HepG2 (cell line): Measurements from ENCODE around the gene CRTC2. TPM values are rescaled to one million over a fixed set of nuclear protein-coding genes. Genes with fewer than 3 reads are reported as not detected.

ENCODE experiments used
- ATAC-seq: fragments of 200-7000 bp; cut with Tn5 transposase; 3 replicates; pipeline ENCODE4 v1.9.1; 2020; ENCODE audit warnings: mild to moderate bottlenecking, moderate library complexity
- BruUV-seq: library from RNA; stranded (reverse); fragments of 400-500 nt; replicated peaks from 2 replicates; lab custom pipeline; 2021; lab: Mats Ljungman, UMichigan
- CTCF ChIA-PET: fragments of 300-600 bp; formaldehyde crosslinking; extraction: SDS; loops from one replicate; lab custom pipeline; 2021; ENCODE audit warnings: low total read pairs, inconsistent platforms, low intra/inter-chr PET ratio; lab: Yijun Ruan, JAX
- POLR2A ChIA-PET: fragments of 350-600 bp; sonication (Branson Sonifier 250); formaldehyde crosslinking; loops from one replicate; lab custom pipeline; 2020; ENCODE audit warnings: antibody characterized with exemption, inconsistent platforms; lab: Yijun Ruan, JAX
- DNase-seq: peaks from one replicate; pipeline ENCODE4 v3.0.0-alpha.2; 2015; ENCODE audit warnings: low spot score
- FAIRE-seq: peaks from 3 replicates; lab custom pipeline; 2011; peaks lifted over from hg19 to GRCh38; lab: Jason Lieb, UNC
- H2AFZ ChIP-seq: one replicate; pipeline ENCODE4 v1.6.1; 2011; ENCODE audit warnings: low read length, inconsistent platforms
- H3K27ac ChIP-seq: fragments of 300-600 bp; 3 replicates; pipeline ENCODE4 v1.8.0; 2011; ENCODE audit warnings: mixed run types, mild to moderate bottlenecking, mixed read lengths, low read length, inconsistent platforms; ENCODE audit not compliant: insufficient read depth; ENCODE audit errors: extremely low read length
- H3K27me3 ChIP-seq, 2 experiments: fragments of 200-600 bp in 1 of 2; 2 replicates in 1 of 2; 3 replicates in 1 of 2; pipeline versions ENCODE4 v1.6.0 to v1.8.0; 2011; ENCODE audit warnings: low read length in 2 of 2, mild to moderate bottlenecking in 2 of 2, moderate library complexity in 2 of 2, inconsistent platforms in 1 of 2; ENCODE audit not compliant: insufficient read depth in 2 of 2, control insufficient read depth in 1 of 2
- H3K36me3 ChIP-seq, 2 experiments: fragments of 200-600 bp in 1 of 2; replicated peaks in 1 of 2; 2 replicates in 1 of 2; 3 replicates in 1 of 2; pipeline versions ENCODE4 v1.5.1 to v1.8.0; 2011; ENCODE audit warnings: low read length in 2 of 2, inconsistent platforms in 1 of 2; ENCODE audit not compliant: insufficient read depth in 2 of 2, control insufficient read depth in 1 of 2
- H3K4me1 ChIP-seq: 2 replicates; pipeline ENCODE4 v1.5.1; 2012; ENCODE audit warnings: low read length, inconsistent platforms; ENCODE audit not compliant: insufficient read depth
- H3K4me2 ChIP-seq: 2 replicates; pipeline ENCODE4 v1.6.0; 2011; ENCODE audit warnings: low read depth, low read length, inconsistent platforms
- H3K4me3 ChIP-seq, 3 experiments: fragments of 200-600 bp in 1 of 3; sonication (generic), shearing (Covaris generic) in 1 of 3; replicated peaks in 1 of 3; 2 replicates each; pipeline ENCODE4 v1.5.1; 2011 to 2016; ENCODE audit warnings: low read length in 3 of 3, inconsistent platforms in 2 of 3, low read depth in 2 of 3, mild to moderate bottlenecking in 2 of 3, control low read depth in 1 of 3, mixed read lengths in 1 of 3; ENCODE audit not compliant: insufficient read depth in 1 of 3
- H3K79me2 ChIP-seq: one replicate; pipeline ENCODE4 v1.6.1; 2011; ENCODE audit warnings: low read length, inconsistent platforms; ENCODE audit not compliant: insufficient read depth
- H3K9ac ChIP-seq: 2 replicates; pipeline ENCODE4 v1.6.0; 2011; ENCODE audit warnings: mild to moderate bottlenecking, low read depth, low read length, inconsistent platforms; ENCODE audit not compliant: insufficient read depth
- H3K9me3 ChIP-seq: 2 replicates; pipeline ENCODE4 v1.5.1; 2012; ENCODE audit warnings: mild to moderate bottlenecking, low read length
- H4K20me1 ChIP-seq: 2 replicates; pipeline ENCODE4 v1.6.0; 2011; ENCODE audit warnings: inconsistent platforms, mild to moderate bottlenecking, low read length, moderate library complexity; ENCODE audit not compliant: insufficient read depth
- CCAR2 ChIP-seq: fragments of 200-400 bp; formaldehyde crosslinking; optimal IDR thresholded peaks from 2 replicates; pipeline ENCODE3; 2018; ENCODE audit warnings: low read depth, mild to moderate bottlenecking, low read length, moderate library complexity
- HDAC2 ChIP-seq: sonication (generic); formaldehyde crosslinking; IDR thresholded peaks from 2 replicates; pipeline ENCODE4 v1.4.0; 2020; ENCODE audit warnings: missing genetic modification reagents
- HNRNPK ChIP-seq: fragments of 200-400 bp; formaldehyde crosslinking; IDR thresholded peaks from 2 replicates; pipeline ENCODE4 v1.6.1; 2018; ENCODE audit warnings: low read length, low read depth, moderate library complexity, mild to moderate bottlenecking; ENCODE audit not compliant: poor library complexity, severe bottlenecking
- JUN ChIP-seq: sonication (generic); formaldehyde crosslinking; IDR thresholded peaks from 2 replicates; pipeline ENCODE4 v1.4.0; 2020; ENCODE audit warnings: mild to moderate bottlenecking, missing genetic modification reagents
- KDM1A ChIP-seq: IDR thresholded peaks from 2 replicates; pipeline ENCODE4 v1.6.1; 2016; ENCODE audit warnings: missing compliant biosample characterization
- NBN ChIP-seq: fragments of 450-650 bp; conservative IDR thresholded peaks from 2 replicates; pipeline ENCODE4 v1.6.1; 2017
- NCOA1 ChIP-seq: sonication (generic); formaldehyde crosslinking; IDR thresholded peaks from 2 replicates; pipeline ENCODE4 v1.9.0; 2021; ENCODE audit warnings: missing genetic modification reagents
- PAF1 ChIP-seq: IDR thresholded peaks from 2 replicates; pipeline ENCODE4 v1.6.1; 2016; ENCODE audit warnings: missing genetic modification reagents, missing compliant biosample characterization
- RNF219 ChIP-seq: sonication (generic); formaldehyde crosslinking; IDR thresholded peaks from 2 replicates; pipeline ENCODE4 v1.5.0; 2020; ENCODE audit warnings: mild to moderate bottlenecking, missing genetic modification reagents
- TRIM22 ChIP-seq: fragments of 450-650 bp; IDR thresholded peaks from 2 replicates; pipeline ENCODE4 v1.6.1; 2017
- ZFP41 ChIP-seq: sonication (generic); formaldehyde crosslinking; IDR thresholded peaks from 2 replicates; pipeline ENCODE4 v1.4.0; 2020; ENCODE audit warnings: mild to moderate bottlenecking, missing genetic modification reagents, borderline replicate concordance
- ZNF180 ChIP-seq: sonication (generic); formaldehyde crosslinking; IDR thresholded peaks from 2 replicates; pipeline ENCODE4 v1.4.0; 2020; ENCODE audit warnings: low read depth, missing genetic modification reagents, borderline replicate concordance
- ZNF354B ChIP-seq: sonication (generic); formaldehyde crosslinking; IDR thresholded peaks from 2 replicates; pipeline ENCODE4 v1.8.0; 2022; ENCODE audit warnings: mild to moderate bottlenecking, missing genetic modification reagents
- ZNF616 ChIP-seq: sonication (generic); formaldehyde crosslinking; IDR thresholded peaks from 2 replicates; pipeline ENCODE4 v1.5.0; 2020; ENCODE audit warnings: low read depth, mild to moderate bottlenecking, missing genetic modification reagents
- ZNF773 ChIP-seq: sonication (generic); formaldehyde crosslinking; IDR thresholded peaks from 2 replicates; pipeline ENCODE4 v1.4.0; 2020; ENCODE audit warnings: missing genetic modification reagents, borderline replicate concordance
- WGBS: methylation state at CpG from one replicate; pipeline ENCODE4 v1.1.6; 2017; ENCODE audit warnings: low lambda C conversion rate; 5-methylcytosine and 5-hydroxymethylcytosine counted together
- in situ Hi-C: cut with HindIII; loops from 2 replicates; pipeline ENCODE4 v1.10.0; 2017; ENCODE audit warnings: low pct_unique_long_range_greater_than_20kb; ENCODE audit not compliant: extremely low pct_ligation_motif_present
- intact Hi-C: fragments of 100-400 bp; cut with micrococcal nuclease; formaldehyde crosslinking; loops from one replicate; pipeline ENCODE4 v1.10.0; 2022; ENCODE audit not compliant: unreplicated experiment
- polyA plus RNA-seq, 8 experiments: library from polyadenylated mRNA; depleted of rRNA in 3 of 8; stranded (reverse) in 7 of 8; unstranded in 1 of 8; fragments of >200 nt; fragmentation: Illumina TruSeq in 4 of 8; extraction: Trizol in 4 of 8; gene quantifications; 2 replicates each; pipeline versions ENCODE4 v1.2.1 to v1.2.3, GENCODE V29; 2011 to 2016; ENCODE audit warnings: low read depth in 4 of 8, missing spikeins in 1 of 8, mixed read lengths in 1 of 8; ENCODE audit not compliant: insufficient read depth in 1 of 8
- total RNA-seq, 5 experiments: library from RNA; depleted of rRNA; stranded (reverse); fragments of >200 nt; fragmentation: Illumina TruSeq; extraction: Trizol; gene quantifications; 2 replicates each; pipeline ENCODE4 v1.2.3, GENCODE V29; 2016; ENCODE audit warnings: low read depth in 1 of 5

Gene CRTC2
- total and polyA plus RNA-seq, 2 of the 13 experiments (the other 11 are each of a cell fraction or from before 2014, with no cell fraction given): 6.1 to 26.7 TPM

- Histone ChIP-seq H4K20me1 (no peaks in the 10 kb centered on the region), H3K4me2 (no peak overlapping the region), H3K9ac (no peak overlapping the region), H3K4me1 (peaks cover 10% of the 10 kb centered on the region), H3K4me3 (no peak overlapping the region), H2AFZ (no peak overlapping the region), H3K27me3 (no peaks in the 10 kb centered on the region), H3K36me3 (no peaks in the 10 kb centered on the region), H3K9me3 (no peaks in the 10 kb centered on the region), H3K27ac (no peak overlapping the region), H3K79me2 (no peaks in the 10 kb centered on the region)
- DNase-seq (no peak), FAIRE-seq (no peak), ATAC-seq (no peak)
- no TSS peak for BruUV-seq
- no peak for TF ChIP-seq TRIM22
- TF ChIP-seq NBN: no peak
- TF ChIP-seq KDM1A (CRISPR knock-in tag): no peak
- TF ChIP-seq PAF1 (CRISPR knock-in tag): no peak
- no peak for TF ChIP-seq NCOA1 (CRISPR knock-in tag)
- no peak for TF ChIP-seq HNRNPK
- TF ChIP-seq CCAR2: no peak
- CTCF ChIA-PET: no interaction called here
- POLR2A ChIA-PET: interaction anchor here (2.3 kb wide), 1 partner anchor 15 kb away, joined by 5 read pairs; the partner anchor contains the start of gene RPS27
- 72% methylated on average over 3 of the region's 3 CpGs for whole genome bisulfite sequencing
- in situ Hi-C loops (no loop called here), intact Hi-C loops (no loop called here)
Measured at GRCh38 chr1:154006136-154006535, 47.7 kb upstream of the CRTC2 start.

GRCh38 chr1:154000420-154000819, 42.0 kb upstream of the CRTC2 start:
- no peak overlapping the region for H3K27ac ChIP-seq
- H3K4me3 ChIP-seq: no peak overlapping the region
- WGBS: 27% methylated on average over 4 of the region's 4 CpGs
- no peaks in the 10 kb centered on the region for H3K79me2 ChIP-seq
- H3K36me3 ChIP-seq: no peaks in the 10 kb centered on the region
- DNase-seq: no peak
- no peak for FAIRE-seq
- H3K27me3 ChIP-seq: no peaks in the 10 kb centered on the region
- TF ChIP-seq ZFP41 (CRISPR knock-in tag): no peak
- TF ChIP-seq JUN (CRISPR knock-in tag): no peak
- no peak for TF ChIP-seq ZNF180 (CRISPR knock-in tag)
- TF ChIP-seq ZNF616: no peak
- no peak for TF ChIP-seq RNF219 (CRISPR knock-in tag)
- no peak for TF ChIP-seq HDAC2 (CRISPR knock-in tag)
- TF ChIP-seq ZNF354B (CRISPR knock-in tag): no peak
- no peak for TF ChIP-seq NCOA1 (CRISPR knock-in tag)
- TF ChIP-seq ZNF773: no peak
- H3K4me1 ChIP-seq: peaks cover 37% of the 10 kb centered on the region
- POLR2A ChIA-PET: interaction anchor here (1.9 kb wide), 1 partner anchor 10 kb away, joined by 30 read pairs; the partner anchor contains the start of gene RPS27
- no peaks in the 10 kb centered on the region for H3K9me3 ChIP-seq
- intact Hi-C loops (no loop called here), in situ Hi-C loops (no loop called here)
- ATAC-seq: peak; percentile 25; the same call in 1 of the 3 replicates
- no TSS peak for BruUV-seq
- no peak overlapping the region for H3K4me2 ChIP-seq
- H2AFZ ChIP-seq: no peak overlapping the region
- CTCF ChIA-PET: no interaction called here
- H3K9ac ChIP-seq: no peak overlapping the region
- H4K20me1 ChIP-seq: no peaks in the 10 kb centered on the region
